ENCODE measurements around the gene ACOT13. TPM values are rescaled to one million over a fixed set of nuclear protein-coding genes. Genes with fewer than 3 reads are reported as not detected.

The ACOT13 gene
- total RNA-seq, 1 experiment from 2014 or later = 51.5 TPM

Other genes starting within 250 kb of the ACOT13 start
- 0.63 and 1.6 TPM in 2 replicates for gene GPLD1, start 177.5 kb upstream of the ACOT13 start, total RNA-seq (2014; rRNA removed; shearing (Covaris generic))
- gene ALDH5A1, start 172.1 kb upstream of the ACOT13 start, total RNA-seq (2014; rRNA removed; shearing (Covaris generic)) = 4.5 and 4.6 TPM in 2 replicates
- gene KIAA0319, start 20.9 kb upstream of the ACOT13 start, total RNA-seq (2014; rRNA removed; shearing (Covaris generic)) = 5.5 and 8.2 TPM in 2 replicates
- gene TDP2, start 178 bp upstream of the ACOT13 start, total RNA-seq (2014; rRNA removed; shearing (Covaris generic)) = 104 and 113 TPM in 2 replicates
- gene C6orf62, start 52.1 kb downstream of the ACOT13 start, total RNA-seq (2014; rRNA removed; shearing (Covaris generic)) = 111 and 118 TPM in 2 replicates
- 22.8 and 27.3 TPM in 2 replicates for gene GMNN, start 107.9 kb downstream of the ACOT13 start, total RNA-seq (2014; rRNA removed; shearing (Covaris generic))
- not detected in 2 replicates for gene ARMH2, start 131.8 kb downstream of the ACOT13 start, total RNA-seq (2014; rRNA removed; shearing (Covaris generic))

Measured in NCI-H460 (cell line).